Adipocyte (in vitro differentiated cells): ENCODE results near the gene ELMO1.

ENCODE experiments used
- DNase-seq: peaks from one replicate; pipeline ENCODE4 v3.0.0-alpha.2; 2015; ENCODE audit warnings: low read depth
- H3K27me3 ChIP-seq: replicated peaks from 2 replicates; pipeline ENCODE4 v1.7.0; 2013; ENCODE audit warnings: mild to moderate bottlenecking, low read length, moderate library complexity; ENCODE audit not compliant: control insufficient read depth, insufficient read depth
- H3K36me3 ChIP-seq: 2 replicates; pipeline ENCODE4 v1.7.0; 2013; ENCODE audit warnings: low read length, mild to moderate bottlenecking, moderate library complexity; ENCODE audit not compliant: control insufficient read depth, insufficient read depth, severe bottlenecking
- H3K4me1 ChIP-seq: 2 replicates; pipeline ENCODE4 v1.7.0; 2013; ENCODE audit warnings: mild to moderate bottlenecking, low read length, moderate library complexity; ENCODE audit not compliant: control insufficient read depth, insufficient read depth
- H3K4me3 ChIP-seq: 2 replicates; pipeline ENCODE4 v1.7.0; 2013; ENCODE audit warnings: mild to moderate bottlenecking, low read length, moderate library complexity
- H3K9ac ChIP-seq: 2 replicates; pipeline ENCODE4 v1.7.0; 2013; ENCODE audit warnings: mild to moderate bottlenecking, low read length, moderate library complexity
- H3K9me3 ChIP-seq: 2 replicates; pipeline ENCODE4 v1.7.0; 2013; ENCODE audit warnings: mild to moderate bottlenecking, low read length, moderate library complexity; ENCODE audit not compliant: control insufficient read depth

Gene ELMO1

GRCh38 chr7:37095122-37095521, 353.5 kb downstream of the ELMO1 start:
- no peaks in the 10 kb centered on the region for H3K27me3 ChIP-seq
- H3K36me3 ChIP-seq: no peaks in the 10 kb centered on the region
- no peaks in the 10 kb centered on the region for H3K9me3 ChIP-seq
- DNase-seq: no peak
- no peak overlapping the region for H3K4me3 ChIP-seq
- H3K4me1 ChIP-seq: peaks cover 7% of the 10 kb centered on the region
- H3K9ac ChIP-seq: no peak overlapping the region

GRCh38 chr7:37093257-37093656, 355.4 kb downstream of the ELMO1 start:
- Histone ChIP-seq H3K27me3 (no peaks in the 10 kb centered on the region), H3K9me3 (no peaks in the 10 kb centered on the region), H3K9ac (no peak overlapping the region), H3K36me3 (no peaks in the 10 kb centered on the region), H3K4me3 (no peak overlapping the region), H3K4me1 (peaks cover 7% of the 10 kb centered on the region)
- DNase-seq: no peak

- no peak overlapping the region for H3K4me3 ChIP-seq
- DNase-seq: no peak
- H3K36me3 ChIP-seq: no peaks in the 10 kb centered on the region
- H3K27me3 ChIP-seq: no peaks in the 10 kb centered on the region
- H3K9me3 ChIP-seq: no peaks in the 10 kb centered on the region
- peaks cover 7% of the 10 kb centered on the region for H3K4me1 ChIP-seq
- H3K9ac ChIP-seq: no peak overlapping the region
Observed at GRCh38 chr7:37092548-37092947, 356.1 kb downstream of the ELMO1 start.

GRCh38 chr7:37089972-37090371, 358.7 kb downstream of the ELMO1 start:
- Histone ChIP-seq H3K27me3 (no peaks in the 10 kb centered on the region), H3K4me3 (no peak overlapping the region), H3K9ac (no peak overlapping the region), H3K36me3 (no peaks in the 10 kb centered on the region), H3K9me3 (no peaks in the 10 kb centered on the region), H3K4me1 (peaks cover 7% of the 10 kb centered on the region)
- DNase-seq: peak; percentile 44

- DNase-seq: no peak
- Histone ChIP-seq H3K4me3 (no peak overlapping the region), H3K36me3 (no peaks in the 10 kb centered on the region), H3K9ac (no peak overlapping the region), H3K4me1 (peaks cover 22% of the 10 kb centered on the region), H3K9me3 (no peaks in the 10 kb centered on the region), H3K27me3 (no peaks in the 10 kb centered on the region)
Observed at GRCh38 chr7:37085600-37085999, 363.1 kb downstream of the ELMO1 start.

GRCh38 chr7:37084303-37084702, 364.4 kb downstream of the ELMO1 start:
- no peaks in the 10 kb centered on the region for H3K9me3 ChIP-seq
- no peak overlapping the region for H3K4me3 ChIP-seq
- peak overlapping the region; percentile 20 for H3K9ac ChIP-seq
- DNase-seq: peak; percentile 9
- peaks cover 17% of the 10 kb centered on the region for H3K4me1 ChIP-seq
- no peaks in the 10 kb centered on the region for H3K27me3 ChIP-seq
- H3K36me3 ChIP-seq: no peaks in the 10 kb centered on the region

GRCh38 chr7:37083311-37084096, 365.2 kb downstream of the ELMO1 start:
- DNase-seq: peak; percentile 67
- no peaks in the 10 kb centered on the region for H3K9me3 ChIP-seq
- no peaks in the 10 kb centered on the region for H3K27me3 ChIP-seq
- peak overlapping the region; percentile 52 for H3K9ac ChIP-seq
- peak overlapping the region; percentile 15 for H3K4me3 ChIP-seq
- no peaks in the 10 kb centered on the region for H3K36me3 ChIP-seq
- peaks cover 17% of the 10 kb centered on the region for H3K4me1 ChIP-seq

- Histone ChIP-seq H3K4me1 (peaks cover 17% of the 10 kb centered on the region), H3K36me3 (no peaks in the 10 kb centered on the region), H3K9ac (no peak overlapping the region), H3K4me3 (no peak overlapping the region), H3K27me3 (no peaks in the 10 kb centered on the region), H3K9me3 (no peaks in the 10 kb centered on the region)
- DNase-seq: no peak
Observed at GRCh38 chr7:37081436-37081835, 367.2 kb downstream of the ELMO1 start.

- Histone ChIP-seq H3K9me3 (no peaks in the 10 kb centered on the region), H3K9ac (no peak overlapping the region), H3K4me1 (peaks cover 16% of the 10 kb centered on the region), H3K4me3 (no peak overlapping the region), H3K36me3 (no peaks in the 10 kb centered on the region), H3K27me3 (no peaks in the 10 kb centered on the region)
- DNase-seq: no peak
Observed at GRCh38 chr7:37079420-37079819, 369.2 kb downstream of the ELMO1 start.

GRCh38 chr7:37076668-37077067, 372.0 kb downstream of the ELMO1 start:
- H3K4me1 ChIP-seq: no peaks in the 10 kb centered on the region
- H3K9ac ChIP-seq: no peak overlapping the region
- no peak overlapping the region for H3K4me3 ChIP-seq
- H3K36me3 ChIP-seq: no peaks in the 10 kb centered on the region
- no peaks in the 10 kb centered on the region for H3K27me3 ChIP-seq
- no peak for DNase-seq
- no peaks in the 10 kb centered on the region for H3K9me3 ChIP-seq

GRCh38 chr7:37074370-37074769, 374.3 kb downstream of the ELMO1 start:
- H3K27me3 ChIP-seq: no peaks in the 10 kb centered on the region
- no peaks in the 10 kb centered on the region for H3K36me3 ChIP-seq
- H3K4me1 ChIP-seq: no peaks in the 10 kb centered on the region
- H3K9me3 ChIP-seq: no peaks in the 10 kb centered on the region
- DNase-seq: no peak
- no peak overlapping the region for H3K4me3 ChIP-seq
- H3K9ac ChIP-seq: no peak overlapping the region

- Histone ChIP-seq H3K27me3 (no peaks in the 10 kb centered on the region), H3K4me3 (no peak overlapping the region), H3K4me1 (peaks cover 6% of the 10 kb centered on the region), H3K36me3 (no peaks in the 10 kb centered on the region), H3K9me3 (no peaks in the 10 kb centered on the region), H3K9ac (no peak overlapping the region)
- DNase-seq: no peak
Observed at GRCh38 chr7:37071124-37071523, 377.5 kb downstream of the ELMO1 start.
